Smooth muscle cell (in vitro differentiated cells): Measurements from ENCODE around the gene AGPAT1. TPM values are rescaled to one million over a fixed set of nuclear protein-coding genes. Genes with fewer than 3 reads are reported as not detected.

Experiments used
- DNase-seq: peaks from one replicate; lab custom pipeline; 2025; ENCODE audit not compliant: unreplicated experiment; lab: John Stamatoyannopoulos, UW
- H2AFZ ChIP-seq: fragments of 200-600 bp; sonication (generic); 2 replicates; pipeline ENCODE4 v1.6.0; 2016; ENCODE audit warnings: antibody characterized with exemption, low read depth, mild to moderate bottlenecking
- H3F3A ChIP-seq: fragments of 200-600 bp; sonication (generic); 2 replicates; pipeline ENCODE4 v1.6.0; 2017; ENCODE audit warnings: antibody characterized with exemption, low read depth
- H3K27ac ChIP-seq: fragments of 200-600 bp; sonication (generic); 2 replicates; pipeline ENCODE4 v1.5.1; 2016; ENCODE audit warnings: low read depth, mild to moderate bottlenecking
- H3K27me3 ChIP-seq: fragments of 200-600 bp; sonication (generic); 2 replicates; pipeline ENCODE4 v1.6.1; 2016; ENCODE audit warnings: low read depth, mild to moderate bottlenecking
- H3K36me3 ChIP-seq: fragments of 200-600 bp; sonication (generic); 2 replicates; pipeline ENCODE4 v1.5.1; 2016; ENCODE audit warnings: low read depth
- H3K4me1 ChIP-seq: fragments of 200-600 bp; sonication (generic); 2 replicates; pipeline ENCODE4 v1.5.1; 2016; ENCODE audit warnings: low read depth
- H3K4me2 ChIP-seq: fragments of 200-600 bp; sonication (generic); 2 replicates; pipeline ENCODE4 v1.6.0; 2016; ENCODE audit warnings: mild to moderate bottlenecking
- H3K4me3 ChIP-seq: fragments of 200-600 bp; sonication (generic); 2 replicates; pipeline ENCODE4 v1.5.1; 2016; ENCODE audit warnings: mild to moderate bottlenecking
- H3K79me2 ChIP-seq: fragments of 200-600 bp; sonication (generic); 2 replicates; pipeline ENCODE4 v1.6.0; 2016; ENCODE audit warnings: low read depth, mild to moderate bottlenecking
- H3K9ac ChIP-seq: fragments of 200-600 bp; sonication (generic); 2 replicates; pipeline ENCODE4 v1.6.0; 2016; ENCODE audit warnings: low read depth
- H3K9me3 ChIP-seq: fragments of 200-600 bp; sonication (generic); replicated peaks from 2 replicates; pipeline ENCODE4 v1.5.1; 2016; ENCODE audit warnings: low read depth
- H4K20me1 ChIP-seq: fragments of 200-600 bp; sonication (generic); 2 replicates; pipeline ENCODE4 v1.6.0; 2016; ENCODE audit warnings: low read depth
- WGBS: methylation state at CpG from one replicate; pipeline ENCODE4 v1.1.7; 2016; ENCODE audit warnings: low lambda C conversion rate; 5-methylcytosine and 5-hydroxymethylcytosine counted together
- polyA plus RNA-seq: library from polyadenylated mRNA; unstranded; fragments of >200 nt; fragmentation: Nextera tagmentation; extraction: Ambion mirVana; gene quantifications from 2 replicates; pipeline ENCODE4 v1.2.1, GENCODE V29; 2016
- total RNA-seq: library from RNA; depleted of rRNA; stranded (reverse); fragments of >200 nt; gene quantifications from 2 replicates; pipeline ENCODE4 v1.2.3, GENCODE V29; 2014
- TF ChIP-seq, protein P1 (sequence below): fragments of 200-600 bp; sonication (generic); IDR thresholded peaks from 2 replicates; pipeline ENCODE4 v1.5.1; 2017; ENCODE audit warnings: borderline replicate concordance, mild to moderate bottlenecking, antibody characterized with exemption; ENCODE audit not compliant: insufficient read depth, poor library complexity, severe bottlenecking

AGPAT1 gene
- total and polyA plus RNA-seq, 2 experiments from 2014 or later: 52.4 to 71.1 TPM

DNA sequence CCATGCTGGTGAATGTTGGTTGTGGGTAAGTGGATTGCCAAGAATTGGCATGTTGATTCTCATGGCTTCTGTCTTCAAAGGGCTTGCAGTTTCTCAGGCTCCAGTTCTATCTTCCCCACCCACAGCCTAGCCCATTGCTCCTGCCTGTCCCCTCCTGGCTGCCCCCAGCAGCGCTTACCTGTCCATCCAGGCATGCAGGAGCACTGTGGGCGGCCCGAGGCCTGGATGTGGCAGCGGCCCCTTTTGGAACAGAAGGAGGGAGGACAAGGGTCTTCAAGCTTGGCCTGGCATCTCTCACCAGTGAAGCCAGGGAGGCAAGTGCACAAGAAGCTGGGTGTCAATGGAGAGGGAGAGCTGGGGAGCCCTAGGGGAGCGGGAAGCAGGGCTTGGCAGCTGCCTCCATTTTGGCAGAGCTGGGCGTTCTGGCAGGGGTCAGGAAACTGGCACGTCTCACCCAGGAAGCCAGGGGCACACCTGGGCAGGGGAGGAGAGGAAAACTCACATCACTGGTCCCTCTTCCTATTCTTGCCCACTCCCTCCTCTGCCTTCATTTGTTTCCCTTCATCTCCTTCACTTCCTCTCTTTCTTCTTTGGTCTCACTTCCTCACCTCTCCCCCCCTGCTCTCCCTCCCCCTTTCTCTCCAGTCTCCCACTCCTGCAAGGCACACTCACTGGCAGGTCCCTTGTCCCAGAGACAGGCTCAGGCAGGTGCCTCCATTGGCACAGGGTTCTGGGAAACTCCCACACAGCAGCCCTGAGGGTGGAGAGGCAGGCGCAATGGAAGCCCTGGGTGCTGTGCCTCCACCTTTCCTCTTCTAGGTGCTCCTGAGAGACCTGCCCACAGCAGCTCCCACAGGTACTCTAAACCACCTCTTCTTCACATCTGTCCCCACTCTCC, 46.7 kb upstream of the AGPAT1 start:
- Histone ChIP-seq H3K9ac (no peak overlapping the region), H3K4me2 (no peak overlapping the region), H3K79me2 (no peaks in the 10 kb centered on the region), H2AFZ (no peak overlapping the region), H3K27me3 (peaks cover 3% of the 10 kb centered on the region), H3K4me1 (no peaks in the 10 kb centered on the region), H3K9me3 (no peaks in the 10 kb centered on the region), H3K4me3 (no peak overlapping the region), H4K20me1 (no peaks in the 10 kb centered on the region), H3F3A (no peaks in the 10 kb centered on the region), H3K27ac (no peak overlapping the region), H3K36me3 (no peaks in the 10 kb centered on the region)
- DNase-seq: no peak
- 90% methylated on average over 8 of the region's 8 CpGs for WGBS
- TF ChIP-seq, protein P1, sequence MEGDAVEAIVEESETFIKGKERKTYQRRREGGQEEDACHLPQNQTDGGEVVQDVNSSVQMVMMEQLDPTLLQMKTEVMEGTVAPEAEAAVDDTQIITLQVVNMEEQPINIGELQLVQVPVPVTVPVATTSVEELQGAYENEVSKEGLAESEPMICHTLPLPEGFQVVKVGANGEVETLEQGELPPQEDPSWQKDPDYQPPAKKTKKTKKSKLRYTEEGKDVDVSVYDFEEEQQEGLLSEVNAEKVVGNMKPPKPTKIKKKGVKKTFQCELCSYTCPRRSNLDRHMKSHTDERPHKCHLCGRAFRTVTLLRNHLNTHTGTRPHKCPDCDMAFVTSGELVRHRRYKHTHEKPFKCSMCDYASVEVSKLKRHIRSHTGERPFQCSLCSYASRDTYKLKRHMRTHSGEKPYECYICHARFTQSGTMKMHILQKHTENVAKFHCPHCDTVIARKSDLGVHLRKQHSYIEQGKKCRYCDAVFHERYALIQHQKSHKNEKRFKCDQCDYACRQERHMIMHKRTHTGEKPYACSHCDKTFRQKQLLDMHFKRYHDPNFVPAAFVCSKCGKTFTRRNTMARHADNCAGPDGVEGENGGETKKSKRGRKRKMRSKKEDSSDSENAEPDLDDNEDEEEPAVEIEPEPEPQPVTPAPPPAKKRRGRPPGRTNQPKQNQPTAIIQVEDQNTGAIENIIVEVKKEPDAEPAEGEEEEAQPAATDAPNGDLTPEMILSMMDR: no peak

DNA sequence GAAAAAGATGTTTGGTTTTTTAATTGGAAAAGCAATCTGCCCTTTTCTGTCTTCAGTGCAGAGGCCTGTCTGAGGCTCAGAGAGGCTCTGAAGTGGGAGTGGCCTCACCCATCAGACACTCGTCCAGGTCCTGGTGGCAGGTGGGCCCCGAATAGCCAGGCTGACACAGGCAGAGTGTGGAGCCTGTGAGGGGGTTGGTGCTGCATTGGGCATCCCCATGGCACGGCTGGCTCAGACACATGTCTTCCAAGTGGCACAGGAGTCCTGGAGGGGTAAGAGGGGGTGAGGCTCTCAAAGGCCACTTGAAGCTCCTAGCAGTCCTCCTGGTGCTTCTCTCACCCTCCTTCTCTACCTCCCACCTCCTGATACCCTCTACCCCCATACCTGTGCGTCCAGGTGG, 44.1 kb upstream of the AGPAT1 start:
- Histone ChIP-seq H3K27me3 (peaks cover 3% of the 10 kb centered on the region), H3K27ac (no peak overlapping the region), H2AFZ (no peak overlapping the region), H3K4me3 (no peak overlapping the region), H3K36me3 (no peaks in the 10 kb centered on the region), H3K9me3 (no peaks in the 10 kb centered on the region), H4K20me1 (no peaks in the 10 kb centered on the region), H3K9ac (no peak overlapping the region), H3F3A (no peaks in the 10 kb centered on the region), H3K79me2 (no peaks in the 10 kb centered on the region), H3K4me1 (no peaks in the 10 kb centered on the region), H3K4me2 (no peak overlapping the region)
- TF ChIP-seq, protein P1: no peak
- no peak for DNase-seq
- WGBS: 68% methylated on average over 4 of the region's 4 CpGs

DNA sequence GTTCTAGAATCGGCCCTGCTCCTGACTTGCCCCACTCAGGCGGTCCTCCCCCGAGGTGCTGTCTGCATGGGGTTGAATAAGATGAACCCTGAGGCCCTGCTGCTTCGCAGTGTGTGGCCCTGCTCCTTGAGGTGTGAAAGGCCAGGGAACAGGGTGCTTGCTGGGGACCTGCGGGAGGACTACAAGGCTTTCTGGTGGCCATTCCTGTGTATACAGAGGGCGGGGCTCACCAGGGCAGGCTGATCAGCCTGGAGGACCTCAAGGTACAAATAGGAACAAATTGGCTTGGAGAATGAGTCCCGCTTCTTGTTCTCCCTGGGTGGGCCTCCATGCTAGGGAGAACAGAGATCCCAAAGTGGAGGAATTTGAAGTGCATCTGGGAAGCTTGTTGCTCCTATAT, 42.3 kb upstream of the AGPAT1 start:
- H3K27me3 ChIP-seq: peaks cover 3% of the 10 kb centered on the region
- no peak overlapping the region for H3K9ac ChIP-seq
- H3K4me2 ChIP-seq: no peak overlapping the region
- no peaks in the 10 kb centered on the region for H4K20me1 ChIP-seq
- H3K36me3 ChIP-seq: no peaks in the 10 kb centered on the region
- H3K79me2 ChIP-seq: no peaks in the 10 kb centered on the region
- H3K4me3 ChIP-seq: no peak overlapping the region
- no peaks in the 10 kb centered on the region for H3K4me1 ChIP-seq
- H3K9me3 ChIP-seq: no peaks in the 10 kb centered on the region
- no peak for DNase-seq
- no peak overlapping the region for H2AFZ ChIP-seq
- no peaks in the 10 kb centered on the region for H3F3A ChIP-seq
- TF ChIP-seq, protein P1: no peak
- 84% methylated on average over 7 of the region's 7 CpGs for WGBS
- no peak overlapping the region for H3K27ac ChIP-seq

DNA sequence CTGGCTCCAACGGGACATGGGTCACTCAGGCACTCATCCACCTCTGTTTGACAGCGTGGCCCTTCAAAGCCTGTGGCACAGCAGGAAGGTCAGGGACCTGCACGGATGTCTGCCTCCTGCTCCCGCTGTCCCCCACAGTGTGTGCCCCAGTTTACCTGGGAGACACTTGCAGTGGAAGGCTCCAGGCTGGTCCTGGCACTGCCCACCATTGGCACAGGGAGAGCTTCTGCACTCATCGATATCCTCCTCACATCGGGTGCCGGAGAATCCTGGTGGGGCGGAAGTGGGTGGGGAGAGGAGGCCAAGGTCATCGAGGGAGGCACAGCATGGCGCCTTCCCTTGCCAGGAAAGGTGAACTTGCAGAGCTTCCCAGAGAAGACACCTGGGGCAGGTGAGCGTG, 41.1 kb upstream of the AGPAT1 start:
- Histone ChIP-seq H4K20me1 (no peaks in the 10 kb centered on the region), H3K79me2 (no peaks in the 10 kb centered on the region), H3K36me3 (no peaks in the 10 kb centered on the region), H2AFZ (no peak overlapping the region), H3K27me3 (peaks cover 3% of the 10 kb centered on the region), H3F3A (no peaks in the 10 kb centered on the region), H3K9ac (no peak overlapping the region), H3K4me2 (no peak overlapping the region), H3K4me1 (no peaks in the 10 kb centered on the region), H3K27ac (no peak overlapping the region), H3K9me3 (no peaks in the 10 kb centered on the region), H3K4me3 (no peak overlapping the region)
- TF ChIP-seq, protein P1: no peak
- DNase-seq: no peak
- WGBS: 91% methylated on average over 11 of the region's 11 CpGs
